GM19099 (cell line): ENCODE results near the gene C1orf52.

Source experiments
- POLR2A ChIP-seq: IDR thresholded peaks from 3 replicates; pipeline ENCODE4 v1.6.1; 2011; ENCODE audit warnings: low read depth; ENCODE audit not compliant: insufficient read length; ENCODE audit errors: extremely low read depth

C1orf52 gene

DNA sequence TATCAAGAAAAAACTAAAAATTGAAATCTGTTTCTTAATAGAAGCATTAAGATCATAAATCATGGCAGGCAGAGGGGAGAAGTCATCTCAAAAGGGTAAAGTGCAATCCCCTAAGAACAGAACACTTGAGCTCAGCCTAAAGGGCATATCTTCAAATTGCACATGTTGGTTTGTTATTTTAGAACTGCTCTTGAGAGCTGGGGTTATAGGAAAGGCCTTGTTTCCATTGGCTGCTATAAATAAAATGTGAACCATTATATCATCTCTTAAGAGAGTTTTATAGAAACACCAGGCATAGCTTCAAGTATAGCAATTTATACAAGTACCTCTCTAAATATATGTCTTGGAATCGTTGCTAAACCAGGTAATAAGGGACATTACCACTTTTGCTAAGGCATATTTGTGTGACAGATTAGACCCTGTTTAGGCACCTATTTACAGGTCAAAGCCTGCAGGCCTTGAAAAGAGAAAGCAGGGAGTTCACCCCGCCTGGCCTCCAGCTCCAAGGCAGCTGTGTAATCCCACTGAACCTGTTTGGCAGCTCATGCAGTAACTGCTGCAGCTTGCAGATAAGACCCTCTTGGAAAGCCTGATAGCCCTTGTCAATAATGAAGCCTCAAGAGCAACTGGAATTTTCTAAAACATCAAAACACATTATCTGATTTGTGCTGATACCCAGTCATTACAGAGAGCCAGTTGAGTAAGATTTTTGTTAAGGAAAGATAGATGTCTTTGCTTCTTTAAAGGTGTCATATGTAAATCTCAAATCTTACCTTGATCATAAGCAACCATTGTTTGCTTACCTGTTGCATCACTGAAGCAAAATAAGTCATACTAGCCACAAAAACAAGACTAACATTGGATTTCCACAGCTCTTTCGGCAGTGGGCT, 34.5 kb downstream of the C1orf52 start:
- no peak for TF ChIP-seq POLR2A

DNA sequence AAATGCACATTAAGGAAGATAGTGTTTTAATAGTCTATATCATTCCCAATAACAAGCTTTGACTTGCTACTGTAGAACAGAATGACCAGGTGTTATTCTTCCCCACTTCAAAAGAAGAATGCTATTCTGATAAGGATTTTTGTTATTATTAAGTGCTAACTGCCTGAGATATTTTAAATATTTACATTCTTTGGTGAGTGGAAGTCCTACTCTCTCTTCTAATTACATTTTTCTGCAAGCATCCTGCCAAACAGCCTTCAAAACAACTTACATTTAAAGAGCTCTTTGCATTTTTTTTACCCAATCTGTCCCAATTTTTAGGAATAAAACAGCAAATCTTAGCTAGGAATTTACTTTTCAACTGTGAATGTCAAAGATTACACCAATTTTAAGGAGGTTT, 35.2 kb downstream of the C1orf52 start:
- no peak for TF ChIP-seq POLR2A

DNA sequence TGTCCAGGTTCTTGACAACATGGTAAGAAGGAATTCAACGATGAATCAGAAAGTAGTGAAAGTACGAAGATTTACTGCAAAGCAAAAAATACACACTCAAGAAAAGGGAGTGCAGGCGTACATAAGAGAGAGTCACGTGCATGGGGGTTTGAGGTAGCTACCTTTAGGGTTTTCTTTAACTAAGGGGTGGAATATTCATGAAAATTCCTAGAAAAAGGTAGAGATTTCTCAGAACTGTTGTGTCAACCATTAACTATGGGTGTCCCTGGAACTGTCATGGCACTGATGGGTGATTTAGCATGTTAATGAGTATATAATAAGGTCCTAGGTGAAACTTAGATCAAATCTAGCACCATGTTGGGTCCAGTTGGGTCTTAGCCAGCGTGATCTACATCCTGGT, 36.1 kb downstream of the C1orf52 start:
- no peak for TF ChIP-seq POLR2A

DNA sequence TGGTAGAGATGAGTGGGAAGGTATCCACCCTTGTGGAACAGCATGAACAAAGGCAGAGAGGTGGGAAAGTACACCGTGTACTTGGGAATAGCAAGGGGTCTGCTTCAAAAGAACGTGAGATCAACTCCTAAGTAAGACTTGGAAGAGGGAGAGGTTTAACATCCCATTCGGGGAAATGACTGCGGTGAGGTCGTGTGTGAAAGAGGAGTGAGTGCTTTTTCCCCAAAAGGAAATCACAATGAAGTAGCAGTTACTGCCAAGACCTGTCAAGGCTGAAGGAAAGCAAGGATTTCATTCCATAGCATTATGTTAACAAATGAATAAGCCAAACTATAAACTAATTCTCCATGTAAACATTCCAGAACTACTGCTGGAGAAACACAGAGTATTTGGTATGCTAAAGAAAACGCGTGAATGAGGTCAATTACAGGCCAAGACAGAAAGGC, 38.7 kb downstream of the C1orf52 start:
- no peak for TF ChIP-seq POLR2A

DNA sequence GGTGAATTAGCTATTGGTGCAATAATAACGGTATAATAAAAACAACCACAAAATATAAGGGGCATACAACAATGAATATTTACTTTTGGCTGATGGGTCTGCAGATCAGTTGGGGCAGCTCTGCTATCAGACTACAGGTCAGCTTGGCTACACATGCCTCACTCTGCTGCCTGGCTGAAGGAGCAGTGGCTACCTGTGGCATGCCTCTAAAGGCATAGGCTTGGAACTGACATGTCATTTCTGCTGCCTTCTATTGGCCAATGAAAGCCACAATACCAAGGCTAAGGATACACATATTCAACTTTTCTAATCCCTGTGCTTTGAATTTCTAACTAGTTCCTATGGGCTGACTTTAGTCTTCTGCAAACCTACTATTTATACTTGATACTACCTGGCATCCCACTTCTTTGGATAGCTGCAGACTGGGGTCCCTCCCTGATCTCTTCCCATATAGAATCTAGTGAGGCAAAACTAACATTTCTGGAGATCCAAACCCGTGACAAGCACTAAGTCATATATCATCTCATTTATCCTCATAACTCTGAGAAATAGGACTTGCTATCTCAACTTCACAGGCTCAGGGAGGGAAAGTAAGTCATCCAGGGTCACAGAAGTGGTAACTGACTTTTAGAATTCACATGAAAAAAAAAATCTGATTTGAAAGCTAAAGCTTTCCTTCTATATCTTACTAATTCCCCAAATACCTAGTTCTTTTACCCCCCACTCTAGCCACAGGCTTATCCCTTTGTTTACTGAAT, 39.4 kb downstream of the C1orf52 start:
- no peak for TF ChIP-seq POLR2A

DNA sequence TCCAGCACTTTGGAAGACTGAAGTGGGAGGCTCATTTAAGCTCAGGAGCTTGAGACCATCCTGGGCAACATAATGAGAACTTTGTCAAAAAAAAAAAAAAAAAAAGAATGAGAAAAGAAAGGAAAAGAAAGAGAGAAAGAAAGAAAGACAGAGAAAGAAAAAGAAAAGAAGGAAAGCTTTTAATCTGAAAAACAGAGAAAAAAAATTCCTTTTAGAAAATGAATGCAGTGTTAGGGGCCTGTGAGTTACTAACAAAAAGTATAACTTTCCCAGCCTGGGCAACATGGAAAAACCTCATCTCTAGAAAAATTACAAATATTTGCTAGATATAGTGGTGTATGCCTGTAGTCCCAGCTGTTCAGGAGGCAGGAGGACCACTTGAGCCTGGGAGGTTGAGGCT, 42.8 kb downstream of the C1orf52 start:
- no peak for TF ChIP-seq POLR2A

DNA sequence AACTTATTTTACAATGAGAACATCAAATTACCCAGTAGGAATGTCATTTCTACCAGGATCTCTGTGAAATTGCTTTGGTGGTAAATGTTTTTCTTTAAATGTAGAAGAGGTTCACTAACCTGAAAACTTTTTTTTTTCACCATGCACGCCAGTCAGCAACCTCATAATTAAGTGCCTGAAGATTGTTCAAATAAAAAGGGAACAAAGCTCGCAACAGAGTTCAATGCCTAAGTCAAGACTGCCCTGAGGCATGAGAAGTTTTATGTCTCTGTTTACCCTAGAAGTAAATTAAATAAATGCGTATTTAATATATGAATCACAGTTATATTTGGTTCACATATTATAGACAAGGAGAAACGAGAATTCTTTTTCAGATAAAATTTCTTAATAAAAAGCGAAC, 44.8 kb downstream of the C1orf52 start:
- no peak for TF ChIP-seq POLR2A

DNA sequence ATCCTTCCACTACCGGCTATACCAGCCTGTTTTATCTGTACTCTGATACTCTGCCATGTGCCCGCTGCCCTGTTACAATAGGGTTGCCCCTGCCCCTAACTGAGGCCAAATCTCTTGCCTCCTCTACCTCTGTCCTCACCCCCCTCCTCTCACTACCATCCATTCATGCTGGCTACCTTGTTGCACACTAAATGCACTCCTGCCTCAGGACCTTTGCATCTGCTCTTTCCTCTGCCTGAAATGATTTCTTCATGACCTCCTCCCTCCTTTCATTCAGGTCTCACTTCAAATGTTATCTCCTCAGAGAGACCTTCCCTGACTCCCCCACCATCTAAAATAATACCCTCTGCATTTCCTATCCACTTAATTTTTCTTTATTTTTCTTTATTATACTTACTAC, 51.0 kb downstream of the C1orf52 start:
- no peak for TF ChIP-seq POLR2A

DNA sequence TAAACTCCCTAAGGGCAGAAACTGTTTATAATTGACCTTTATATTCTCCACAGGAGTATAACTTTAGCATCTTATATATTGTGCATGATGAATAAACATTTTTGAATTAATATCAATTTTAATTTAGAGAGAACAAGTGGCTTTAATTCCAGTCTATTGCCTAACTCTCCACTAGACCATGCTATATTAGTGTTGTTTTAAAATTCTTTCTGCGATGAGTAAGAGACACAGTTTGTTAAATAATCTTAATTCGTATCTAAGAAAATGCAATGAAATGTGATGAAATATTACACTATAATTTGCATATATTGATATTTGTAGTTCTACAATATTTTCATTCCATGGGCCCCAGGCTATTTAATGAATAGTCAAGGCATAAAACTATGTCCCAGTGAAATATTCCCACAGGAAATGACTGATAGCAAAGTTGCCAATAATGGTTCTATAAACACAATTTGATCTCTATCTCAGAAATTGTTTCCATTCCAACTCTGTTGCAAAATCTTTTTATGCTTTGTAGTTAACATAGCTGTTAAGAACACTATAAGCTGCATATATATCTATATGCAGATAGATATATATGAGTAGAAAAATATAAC, 55.8 kb downstream of the C1orf52 start:
- TF ChIP-seq POLR2A, result no peak

DNA sequence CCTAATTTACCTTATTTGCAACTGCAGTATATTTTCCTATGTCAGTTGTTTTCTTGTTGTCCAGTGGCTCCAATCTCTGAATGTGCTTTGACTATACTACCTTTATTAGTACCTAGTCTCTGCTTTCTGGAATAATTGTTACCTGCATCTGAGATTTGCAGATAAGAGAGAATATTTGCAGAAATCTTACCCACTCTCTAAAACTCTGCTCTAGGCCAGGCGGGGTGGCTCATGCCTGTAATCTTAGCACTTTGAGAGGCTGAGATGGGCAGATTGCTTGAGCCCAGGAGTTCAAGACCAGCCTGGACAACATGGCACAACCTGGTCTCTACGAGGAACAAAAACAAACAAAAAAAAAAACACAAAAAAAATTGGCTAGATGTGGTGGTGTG, 56.6 kb downstream of the C1orf52 start:
- TF ChIP-seq POLR2A, result no peak

DNA sequence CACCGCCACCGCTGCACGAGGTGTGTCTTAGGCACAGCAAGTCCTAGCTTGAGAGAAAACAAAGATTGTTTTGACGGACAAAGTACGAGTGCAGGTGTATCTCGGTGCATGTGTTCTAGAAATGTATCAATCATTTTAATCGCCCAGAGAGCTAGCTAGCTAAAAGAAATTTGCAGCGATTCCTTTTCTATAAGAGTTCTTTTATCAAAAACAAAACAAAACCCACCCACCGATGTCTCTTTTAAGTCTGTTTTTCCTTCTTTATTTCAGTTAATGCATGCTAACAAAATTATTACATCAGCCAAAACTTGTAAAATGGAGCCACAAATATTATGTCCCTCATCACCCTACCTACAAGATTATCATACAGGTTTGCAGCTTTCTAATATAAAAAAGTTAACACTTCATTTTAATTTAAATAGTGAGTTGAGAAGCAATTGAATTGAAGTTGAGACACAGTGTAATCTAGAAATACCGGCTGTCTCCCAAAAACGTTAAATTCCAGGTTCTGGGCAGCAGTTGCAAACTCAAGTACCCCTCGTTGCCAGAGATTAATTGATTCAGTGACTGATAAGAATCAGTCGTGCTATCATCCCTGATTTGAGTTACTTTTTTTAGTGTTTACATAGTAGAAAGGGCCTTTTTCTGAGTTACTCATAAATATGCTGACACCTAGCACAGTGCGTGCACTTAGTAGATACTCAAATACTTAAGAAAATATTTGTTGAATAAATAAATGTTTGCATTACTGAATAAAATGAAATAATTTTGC, 57.2 kb downstream of the C1orf52 start:
- TF ChIP-seq POLR2A, result no peak

DNA sequence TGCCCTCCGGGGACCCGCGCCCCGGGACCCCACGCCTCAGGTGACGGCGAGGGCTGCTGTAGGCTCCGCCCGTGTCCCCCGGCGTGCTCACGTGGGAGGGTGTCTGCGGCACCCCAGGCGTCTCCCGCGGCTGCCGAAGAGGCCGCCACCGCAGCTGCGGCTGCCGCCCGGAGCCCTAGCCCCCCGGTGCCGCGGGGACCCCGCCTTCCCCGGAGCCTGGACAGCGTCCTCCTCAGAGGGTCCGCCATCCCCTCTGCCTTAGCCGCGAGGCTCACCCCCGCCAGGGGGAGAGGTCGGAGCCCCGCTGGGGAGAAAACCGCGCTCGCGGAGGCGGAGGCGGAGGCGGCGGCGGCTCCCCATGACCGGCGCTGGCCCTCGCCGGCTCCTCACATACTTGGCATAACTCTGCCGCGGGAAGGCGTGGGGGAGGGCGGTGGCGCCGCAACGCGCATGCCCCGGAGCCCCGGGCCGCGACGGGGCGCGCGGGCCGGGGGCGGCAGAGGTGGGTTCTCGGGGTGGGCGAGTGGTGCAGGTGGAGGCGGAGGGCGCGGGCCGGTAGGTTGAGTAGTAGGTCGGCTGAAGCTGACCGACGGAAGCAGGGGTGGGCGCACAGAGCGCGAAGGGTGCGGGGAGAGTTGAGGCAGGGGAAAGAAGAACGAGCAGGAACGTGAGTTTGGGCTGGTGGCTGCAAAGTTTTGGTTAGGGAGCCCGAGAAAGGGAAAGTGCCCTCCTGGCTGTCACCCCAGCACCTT, 57.9 kb downstream of the C1orf52 start:
- TF ChIP-seq POLR2A, result no peak

DNA sequence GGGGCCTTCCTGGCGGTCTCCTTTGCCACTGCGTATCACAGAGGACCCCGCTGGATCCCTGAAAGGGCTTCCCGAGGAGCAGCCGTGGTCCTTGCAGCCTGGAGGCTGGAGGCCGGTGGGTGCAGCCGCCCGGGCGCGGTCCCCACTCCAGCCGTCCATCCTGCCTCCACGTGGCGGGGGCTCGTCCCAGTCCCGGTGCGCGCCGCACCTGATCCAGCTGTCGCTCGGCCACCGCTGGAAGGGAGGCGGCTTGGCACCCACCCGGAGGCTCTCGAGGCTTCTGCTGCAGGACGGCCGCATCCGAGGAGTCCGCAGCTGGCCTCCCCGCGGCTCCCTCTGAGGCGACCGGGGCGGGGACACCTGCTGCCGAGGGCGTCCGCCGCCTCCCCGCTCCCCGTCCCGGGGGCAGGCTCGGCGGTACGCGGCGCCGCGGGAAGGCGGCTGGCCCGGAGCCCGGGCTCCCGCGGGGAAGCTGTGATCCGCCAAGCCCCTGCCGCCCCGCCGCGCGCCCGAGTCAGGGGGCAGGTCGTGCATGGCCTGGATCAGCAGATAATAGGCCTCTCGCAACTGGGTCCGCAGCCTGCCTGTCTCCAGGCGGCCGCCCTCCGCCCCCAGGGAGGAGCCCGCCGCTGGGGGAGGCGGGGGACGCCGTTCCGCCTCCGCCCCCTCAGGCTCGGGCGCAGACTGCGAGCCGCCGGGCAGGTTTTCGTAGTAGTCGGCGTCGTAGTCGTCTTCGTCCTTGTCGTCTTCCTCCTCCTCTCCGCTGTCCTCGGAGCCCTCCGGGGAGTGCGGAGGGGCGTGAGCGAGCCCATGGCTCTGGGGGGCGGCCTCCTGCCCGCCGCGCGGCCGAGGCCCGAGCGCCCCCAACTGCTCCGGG, 58.8 kb downstream of the C1orf52 start, which contains the start of gene SYDE2:
Gene SYDE2, minus strand, starts transcription at position 554 of the 877 bp plus-strand sequence. Its CDS starts 20 bp downstream, at position 534.
- TF ChIP-seq POLR2A, result peak; percentile 30
